ENCODE data around the gene ANK3. TPM values are rescaled to one million over a fixed set of nuclear protein-coding genes. Genes with fewer than 3 reads are reported as not detected.

ANK3 gene
- total RNA-seq, 1 donor from 2014 or later = 12.6 TPM

GRCh38 chr10:60350400-60350799, 39.3 kb downstream of the ANK3 start:
- H3K27me3 Mint-ChIP-seq (ENCODE audit: unreplicated experiment) = no peaks in the 10 kb centered on the region

GRCh38 chr10:60349426-60349825, 40.2 kb downstream of the ANK3 start:
- Mint-ChIP-seq H3K4me3 (ENCODE audit: unreplicated experiment) (no peak overlapping the region), H3K9me3 (ENCODE audit: unreplicated experiment) (no peaks in the 10 kb centered on the region), H3K27ac (ENCODE audit: unreplicated experiment) (no peak overlapping the region), H3K36me3 (ENCODE audit: low read depth, unreplicated experiment) (no peaks in the 10 kb centered on the region), H3K27me3 (ENCODE audit: unreplicated experiment) (no peaks in the 10 kb centered on the region), H3K4me1 (ENCODE audit: unreplicated experiment) (peaks cover 25% of the 10 kb centered on the region)
- DNase-seq (ENCODE audit: low spot score) = no peak
- TF ChIP-seq CTCF (IDR thresholded peaks at IDR 0.05; ENCODE audit: unreplicated experiment) = no peak

More at GRCh38 chr10:60350400-60350799, 39.3 kb downstream of the ANK3 start:
- no peak for DNase-seq (ENCODE audit: low spot score)
- H3K36me3 Mint-ChIP-seq (ENCODE audit: low read depth, unreplicated experiment) = no peaks in the 10 kb centered on the region
- TF ChIP-seq CTCF (IDR thresholded peaks at IDR 0.05; ENCODE audit: unreplicated experiment) = no peak
- no peak overlapping the region for H3K4me3 Mint-ChIP-seq (ENCODE audit: unreplicated experiment)
- peaks cover 26% of the 10 kb centered on the region for H3K4me1 Mint-ChIP-seq (ENCODE audit: unreplicated experiment)
- no peak overlapping the region for H3K27ac Mint-ChIP-seq (ENCODE audit: unreplicated experiment)
- no peaks in the 10 kb centered on the region for H3K9me3 Mint-ChIP-seq (ENCODE audit: unreplicated experiment)

- no peaks in the 10 kb centered on the region for H3K27me3 Mint-ChIP-seq (ENCODE audit: unreplicated experiment)
- no peak overlapping the region for H3K4me3 Mint-ChIP-seq (ENCODE audit: unreplicated experiment)
- no peak overlapping the region for H3K27ac Mint-ChIP-seq (ENCODE audit: unreplicated experiment)
- H3K4me1 Mint-ChIP-seq (ENCODE audit: unreplicated experiment) = peaks cover 23% of the 10 kb centered on the region
- H3K9me3 Mint-ChIP-seq (ENCODE audit: unreplicated experiment) = no peaks in the 10 kb centered on the region
- no peaks in the 10 kb centered on the region for H3K36me3 Mint-ChIP-seq (ENCODE audit: low read depth, unreplicated experiment)
- DNase-seq (ENCODE audit: low spot score) = no peak
- TF ChIP-seq CTCF (IDR thresholded peaks at IDR 0.05; ENCODE audit: unreplicated experiment) = no peak
Measured at GRCh38 chr10:60348982-60349381, 40.7 kb downstream of the ANK3 start.

GRCh38 chr10:60347270-60347669, 42.4 kb downstream of the ANK3 start:
- DNase-seq (ENCODE audit: low spot score) = no peak
- Mint-ChIP-seq H3K9me3 (ENCODE audit: unreplicated experiment) (no peaks in the 10 kb centered on the region), H3K4me1 (ENCODE audit: unreplicated experiment) (peaks cover 16% of the 10 kb centered on the region), H3K27ac (ENCODE audit: unreplicated experiment) (no peak overlapping the region), H3K4me3 (ENCODE audit: unreplicated experiment) (no peak overlapping the region), H3K36me3 (ENCODE audit: low read depth, unreplicated experiment) (no peaks in the 10 kb centered on the region), H3K27me3 (ENCODE audit: unreplicated experiment) (no peaks in the 10 kb centered on the region)
- no peak for TF ChIP-seq CTCF (IDR thresholded peaks at IDR 0.05; ENCODE audit: unreplicated experiment)

GRCh38 chr10:60346661-60347060, 43.0 kb downstream of the ANK3 start:
- Mint-ChIP-seq H3K9me3 (ENCODE audit: unreplicated experiment) (no peaks in the 10 kb centered on the region), H3K4me1 (ENCODE audit: unreplicated experiment) (peaks cover 16% of the 10 kb centered on the region), H3K36me3 (ENCODE audit: low read depth, unreplicated experiment) (no peaks in the 10 kb centered on the region), H3K27ac (ENCODE audit: unreplicated experiment) (no peak overlapping the region), H3K4me3 (ENCODE audit: unreplicated experiment) (no peak overlapping the region), H3K27me3 (ENCODE audit: unreplicated experiment) (no peaks in the 10 kb centered on the region)
- DNase-seq (ENCODE audit: low spot score) = no peak
- TF ChIP-seq CTCF (IDR thresholded peaks at IDR 0.05; ENCODE audit: unreplicated experiment) = no peak

Measured in endothelial cell (in vitro differentiated cells).